A673 (cell line): Measurements from ENCODE around the gene GNRHR. TPM values are rescaled to one million over a fixed set of nuclear protein-coding genes. Genes with fewer than 3 reads are reported as not detected.
"Not testable (repeated sequence)": the region's sequence is repeated elsewhere in the genome, so short reads cannot be mapped to it uniquely, and the experiment has no call there.

Source experiments
- BruUV-seq: library from RNA; stranded (reverse); fragments of 400-500 nt; replicated peaks from 2 replicates; lab custom pipeline; 2021; lab: Mats Ljungman, UMichigan
- CTCF ChIA-PET: fragments of 300-600 bp; sonication (Branson Sonifier 250); formaldehyde crosslinking; loops from one replicate; lab custom pipeline; 2022; ENCODE audit warnings: antibody characterized with exemption; lab: Charles Lee
- POLR2A ChIA-PET: fragments of 300-600 bp; sonication (Branson Sonifier 250); formaldehyde crosslinking; loops from one replicate; lab custom pipeline; 2022; ENCODE audit warnings: antibody characterized with exemption; ENCODE audit not compliant: low non-redundant PET; lab: Charles Lee
- DNase-seq: peaks from one replicate; pipeline ENCODE4 v3.0.0-alpha.2; 2015; ENCODE audit warnings: low spot score
- H3K27ac ChIP-seq: fragments of 200-600 bp; sonication (generic); 2 replicates; pipeline ENCODE4 v1.5.1; 2016; ENCODE audit warnings: mixed run types, low read depth, mild to moderate bottlenecking, mixed read lengths, antibody characterized with exemption, low read length; ENCODE audit not compliant: poor library complexity, severe bottlenecking
- H3K27me3 ChIP-seq: fragments of 200-600 bp; sonication (generic); replicated peaks from 2 replicates; pipeline ENCODE4 v1.6.1; 2017; ENCODE audit warnings: mixed run types, low read depth, mild to moderate bottlenecking, mixed read lengths, antibody characterized with exemption, low read length; ENCODE audit not compliant: insufficient read depth, poor library complexity
- H3K36me3 ChIP-seq: fragments of 200-600 bp; sonication (generic); 2 replicates; pipeline ENCODE4 v1.6.1; 2016; ENCODE audit warnings: mixed run types, mild to moderate bottlenecking, mixed read lengths, antibody characterized with exemption, low read length; ENCODE audit not compliant: insufficient read depth, poor library complexity, severe bottlenecking
- H3K4me1 ChIP-seq: fragments of 200-600 bp; sonication (generic); 2 replicates; pipeline ENCODE4 v1.6.1; 2017; ENCODE audit warnings: mixed run types, mild to moderate bottlenecking, mixed read lengths, antibody characterized with exemption, low read length; ENCODE audit not compliant: insufficient read depth, poor library complexity, severe bottlenecking
- H3K4me3 ChIP-seq: fragments of 200-600 bp; sonication (generic); 2 replicates; pipeline ENCODE4 v1.5.1; 2016; ENCODE audit warnings: low read depth, mixed run types, mild to moderate bottlenecking, mixed read lengths, low read length; ENCODE audit not compliant: poor library complexity, severe bottlenecking
- H3K9me3 ChIP-seq: fragments of 200-600 bp; sonication (generic); 2 replicates; pipeline ENCODE4 v1.6.1; 2016; ENCODE audit warnings: mixed run types, low read depth, mild to moderate bottlenecking, mixed read lengths, antibody characterized with exemption, low read length; ENCODE audit not compliant: poor library complexity, severe bottlenecking
- EZH2 ChIP-seq: fragments of 200-600 bp; sonication (generic); IDR thresholded peaks from 2 replicates; pipeline ENCODE4 v1.6.1; 2017; ENCODE audit warnings: borderline replicate concordance, low read depth, mild to moderate bottlenecking, mixed read lengths, antibody characterized with exemption, low read length; ENCODE audit not compliant: poor library complexity, severe bottlenecking
- intact Hi-C: fragments of 100-400 bp; cut with micrococcal nuclease; formaldehyde crosslinking; loops from one replicate; pipeline ENCODE4 v1.10.0; 2022; ENCODE audit not compliant: unreplicated experiment
- total RNA-seq: library from RNA; stranded (reverse); gene quantifications from 2 replicates; pipeline ENCODE4 v1.2.3, GENCODE V29; 2021
- TF ChIP-seq, protein P1 (sequence below): fragments of 300-800, 200-600 bp; sonication (generic); conservative IDR thresholded peaks from 2 replicates; pipeline ENCODE4 v1.5.1; 2017; ENCODE audit warnings: low read depth, mild to moderate bottlenecking, antibody characterized with exemption, low read length, moderate library complexity, mixed read lengths

GNRHR gene
- total RNA-seq, 1 experiment from 2014 or later: not detected

DNA sequence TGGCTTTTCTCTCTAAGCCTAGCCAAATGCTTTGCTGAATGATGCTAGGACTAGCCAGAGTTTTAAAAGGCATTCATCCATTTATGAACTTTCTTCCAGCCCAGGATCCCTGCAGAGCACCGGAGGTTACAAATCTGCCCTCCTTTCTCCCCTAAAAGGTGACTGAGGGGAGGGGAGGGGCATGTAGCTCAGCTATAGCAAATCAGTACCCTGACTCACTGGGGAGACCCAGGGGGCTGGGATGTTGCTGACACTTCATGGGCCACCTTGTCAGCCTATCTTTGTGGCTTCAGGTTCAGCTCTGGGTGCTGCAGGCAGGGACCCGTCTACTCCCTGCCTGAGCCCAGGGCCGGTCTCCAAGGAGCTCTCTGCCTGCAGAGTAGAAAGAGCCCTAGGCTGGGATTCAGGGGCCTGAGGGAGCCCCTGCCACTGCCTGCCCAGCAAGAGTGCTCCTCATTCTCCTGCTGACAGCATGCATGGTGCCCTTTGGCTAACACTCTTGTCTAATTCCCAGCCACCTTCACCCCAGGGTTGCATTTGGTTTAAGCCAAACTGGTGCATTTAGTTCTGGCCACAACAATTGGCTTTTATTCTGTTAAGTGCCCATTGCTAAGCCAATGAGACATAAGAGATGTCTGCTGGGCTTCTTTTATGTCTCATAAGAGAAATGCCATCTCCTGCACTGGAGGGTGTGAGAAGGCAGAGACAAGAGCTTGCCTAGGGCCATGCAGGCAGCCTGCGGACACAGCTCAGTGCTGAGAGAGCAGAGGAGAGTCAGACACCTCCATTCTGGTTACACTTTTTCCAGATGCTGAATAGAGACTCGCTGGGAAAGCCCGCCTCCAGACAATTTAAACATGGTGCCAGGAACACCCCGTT is 41.3 kb downstream of the GNRHR start:
- ChIA-PET POLR2A (no interaction called here), CTCF (no interaction called here)
- Histone ChIP-seq H3K4me1 (no peaks in the 10 kb centered on the region), H3K36me3 (no peaks in the 10 kb centered on the region), H3K4me3 (no peak overlapping the region), H3K27me3 (no peaks in the 10 kb centered on the region), H3K27ac (no peak overlapping the region), H3K9me3 (no peaks in the 10 kb centered on the region)
- no TSS peak for BruUV-seq
- no peak for DNase-seq
- TF ChIP-seq, protein P1, sequence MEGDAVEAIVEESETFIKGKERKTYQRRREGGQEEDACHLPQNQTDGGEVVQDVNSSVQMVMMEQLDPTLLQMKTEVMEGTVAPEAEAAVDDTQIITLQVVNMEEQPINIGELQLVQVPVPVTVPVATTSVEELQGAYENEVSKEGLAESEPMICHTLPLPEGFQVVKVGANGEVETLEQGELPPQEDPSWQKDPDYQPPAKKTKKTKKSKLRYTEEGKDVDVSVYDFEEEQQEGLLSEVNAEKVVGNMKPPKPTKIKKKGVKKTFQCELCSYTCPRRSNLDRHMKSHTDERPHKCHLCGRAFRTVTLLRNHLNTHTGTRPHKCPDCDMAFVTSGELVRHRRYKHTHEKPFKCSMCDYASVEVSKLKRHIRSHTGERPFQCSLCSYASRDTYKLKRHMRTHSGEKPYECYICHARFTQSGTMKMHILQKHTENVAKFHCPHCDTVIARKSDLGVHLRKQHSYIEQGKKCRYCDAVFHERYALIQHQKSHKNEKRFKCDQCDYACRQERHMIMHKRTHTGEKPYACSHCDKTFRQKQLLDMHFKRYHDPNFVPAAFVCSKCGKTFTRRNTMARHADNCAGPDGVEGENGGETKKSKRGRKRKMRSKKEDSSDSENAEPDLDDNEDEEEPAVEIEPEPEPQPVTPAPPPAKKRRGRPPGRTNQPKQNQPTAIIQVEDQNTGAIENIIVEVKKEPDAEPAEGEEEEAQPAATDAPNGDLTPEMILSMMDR: no peak
- TF ChIP-seq EZH2: no peak
- intact Hi-C loops: no loop called here

DNA sequence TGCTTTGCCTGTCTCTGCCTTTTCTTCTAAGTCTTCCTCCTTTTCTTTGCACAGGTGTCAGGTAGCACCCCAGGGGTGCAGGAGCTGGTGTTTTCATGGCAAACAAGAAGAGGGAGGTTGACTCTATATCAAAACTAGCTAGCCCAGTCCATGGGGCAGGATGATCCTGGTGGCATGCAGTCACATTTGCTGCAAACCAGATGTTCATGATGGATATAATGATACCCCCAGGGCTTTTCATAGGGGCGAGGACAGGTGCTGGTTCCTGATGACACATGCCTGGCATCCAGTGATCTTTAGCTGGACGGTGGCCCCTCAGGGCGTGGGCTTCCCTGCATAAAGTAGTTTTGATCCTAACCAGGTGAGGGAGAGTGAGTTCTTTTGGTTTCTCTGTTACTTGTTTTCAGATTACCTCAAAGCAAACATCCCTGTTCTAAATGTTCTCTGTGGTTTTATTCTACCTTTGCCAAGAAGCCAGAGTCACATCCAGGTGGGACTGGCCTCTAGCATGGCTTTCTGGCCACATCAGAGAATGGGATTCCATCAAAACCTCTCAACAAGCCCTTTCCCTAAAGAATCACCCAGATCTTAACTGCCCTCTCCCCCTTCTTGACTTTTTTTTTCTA is 42.1 kb downstream of the GNRHR start:
- CTCF ChIA-PET: no interaction called here

DNA sequence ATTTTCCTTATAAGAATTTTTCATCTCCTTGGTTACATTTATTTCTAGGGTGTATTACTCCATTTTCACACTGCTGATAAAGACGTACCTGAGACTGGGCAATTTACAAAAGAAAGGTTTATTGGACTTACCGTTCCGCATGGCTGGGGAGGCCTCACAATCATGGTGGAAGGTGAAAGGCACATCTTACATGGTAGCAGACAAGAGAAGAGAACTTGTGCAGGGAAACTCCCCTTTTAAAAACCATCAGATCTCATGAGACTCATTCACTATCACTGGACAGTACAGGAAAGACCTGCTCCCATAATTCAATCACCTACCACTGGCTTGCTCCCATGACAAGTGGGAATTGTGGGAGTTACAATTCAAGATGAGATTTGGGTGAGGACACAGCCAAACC is 47.5 kb downstream of the GNRHR start:
- H3K36me3 ChIP-seq, H3K27ac ChIP-seq, H3K4me3 ChIP-seq, DNase-seq, H3K9me3 ChIP-seq, POLR2A ChIA-PET, CTCF ChIA-PET, H3K27me3 ChIP-seq, BruUV-seq, H3K4me1 ChIP-seq: not testable (repeated sequence)
- intact Hi-C loops: loop anchor here (10.0 kb wide), 1 partner anchor 162 kb away; the partner anchor contains the start of gene CENPC

More for the DNA sequence above, 42.1 kb downstream of the GNRHR start:
- TF ChIP-seq, protein P1: no peak
- TF ChIP-seq EZH2: no peak
- POLR2A ChIA-PET: no interaction called here
- Histone ChIP-seq H3K36me3 (no peaks in the 10 kb centered on the region), H3K27ac (no peak overlapping the region), H3K27me3 (no peaks in the 10 kb centered on the region), H3K4me3 (no peak overlapping the region), H3K9me3 (no peaks in the 10 kb centered on the region), H3K4me1 (no peaks in the 10 kb centered on the region)
- BruUV-seq: no TSS peak
- DNase-seq: no peak
- intact Hi-C loops: no loop called here
